NCI-H2081 treated with DMSO at 0.1 percent for 48 hours (cell line): ENCODE data around the gene TBC1D3E.
"Not testable (repeated sequence)": the region's sequence is repeated elsewhere in the genome, so short reads cannot be mapped to it uniquely, and the experiment has no call there.

ENCODE experiments used
- DNase-seq: peaks from one replicate; lab custom pipeline; 2025; lab: John Stamatoyannopoulos, UW

The TBC1D3E gene

GRCh38 chr17:38127651-38128050 lies at the start of gene TBC1D3E:
Gene TBC1D3E (plus strand): TSS chr17:38127951. CDS start chr17:38129496, 1,545 bp downstream.
- DNase-seq: not testable (repeated sequence)

- DNase-seq: not testable (repeated sequence)
These were observed 40.4 kb upstream of the TBC1D3E start for GRCh38 chr17:38087344-38087743.

GRCh38 chr17:38088120-38088519 lies 39.6 kb upstream of the TBC1D3E start:
- DNase-seq: not testable (repeated sequence)

GRCh38 chr17:38094059-38094694 lies 33.6 kb upstream of the TBC1D3E start:
- DNase-seq: not testable (repeated sequence)

DNA sequence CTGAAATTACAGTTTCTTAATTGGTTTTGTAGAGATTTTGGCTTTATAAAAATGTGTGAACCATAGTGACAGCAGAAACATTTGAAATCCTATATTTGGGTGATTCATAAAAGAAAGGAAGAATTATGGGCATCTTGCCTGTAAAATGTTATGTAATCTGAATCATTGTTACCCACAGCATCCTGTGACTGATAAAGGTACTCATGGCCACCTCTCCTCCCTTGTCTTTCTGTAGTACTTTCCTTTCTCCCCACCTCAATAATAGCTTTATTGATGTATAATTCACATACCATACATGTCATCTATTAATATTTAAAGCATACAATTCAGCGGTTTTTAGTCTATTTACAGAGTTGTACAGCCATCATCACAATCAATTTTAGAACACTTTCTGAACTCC lies 28.5 kb upstream of the TBC1D3E start:
- not testable (repeated sequence) for DNase-seq

GRCh38 chr17:38119829-38120228 lies 7.9 kb upstream of the TBC1D3E start:
- not testable (repeated sequence) for DNase-seq

DNA sequence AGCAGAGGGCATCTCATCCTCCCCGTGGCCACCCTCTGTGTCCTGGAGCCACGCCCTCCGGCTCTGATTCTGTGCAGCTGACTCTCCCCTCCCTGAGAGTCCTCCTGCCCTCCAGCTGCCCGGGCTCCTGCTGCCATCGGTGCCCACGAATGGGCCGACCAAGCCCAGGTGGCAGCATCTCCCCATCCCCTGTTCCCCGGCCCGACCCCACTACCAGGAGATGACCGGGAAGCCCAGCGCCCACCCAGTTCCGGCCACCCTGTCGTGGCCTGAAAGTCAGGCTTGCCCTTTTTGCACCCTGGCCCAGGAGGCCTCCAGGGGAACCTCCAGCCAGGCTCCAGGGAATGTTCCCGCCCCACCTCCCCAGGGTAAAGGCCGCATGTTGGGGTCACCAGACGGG lies 7.1 kb downstream of the TBC1D3E start:
- not testable (repeated sequence) for DNase-seq
